Common myeloid progenitor, CD34-positive (primary cell): ENCODE results near the gene PPP1R3E. TPM values are rescaled to one million over a fixed set of nuclear protein-coding genes. Genes with fewer than 3 reads are reported as not detected.

ENCODE experiments used
- CTCF ChIA-PET: fragments of 350-600 bp; sonication (Branson Sonifier 250); formaldehyde crosslinking; loops from one replicate; lab custom pipeline; 2021; ENCODE audit warnings: antibody characterized with exemption; lab: Charles Lee
- POLR2A ChIA-PET: fragments of 350-600 bp; sonication (Branson Sonifier 250); formaldehyde crosslinking; loops from one replicate; lab custom pipeline; 2021; ENCODE audit warnings: antibody characterized with exemption; lab: Charles Lee
- DNase-seq, 3 donors: peaks; one replicate each; pipeline versions ENCODE4 v3.0.0 to v3.0.0-alpha.2; 2013
- H3K27ac ChIP-seq, 2 experiments: 1 replicate in 1 of 2; 2 replicates in 1 of 2; pipeline ENCODE4 v1.7.0; 2013; ENCODE audit warnings: inconsistent platforms in 2 of 2, low read length in 2 of 2, mild to moderate bottlenecking in 2 of 2, low read depth in 1 of 2, moderate library complexity in 1 of 2; ENCODE audit not compliant: severe bottlenecking in 2 of 2, insufficient read depth in 1 of 2, poor library complexity in 1 of 2
- H3K27me3 ChIP-seq, 5 experiments: replicated peaks in 2 of 5; 1 replicate in 3 of 5; 2 replicates in 2 of 5; pipeline versions ENCODE4 v1.6.1 to v1.7.0; 2013; ENCODE audit warnings: low read length in 4 of 5, mild to moderate bottlenecking in 2 of 5, moderate library complexity in 2 of 5, inconsistent platforms in 1 of 5; ENCODE audit not compliant: insufficient read depth in 5 of 5, control insufficient read depth in 4 of 5
- H3K36me3 ChIP-seq, 4 experiments: 1 replicate in 2 of 4; 2 replicates in 2 of 4; pipeline versions ENCODE4 v1.6.1 to v1.7.0; 2013; ENCODE audit warnings: low read length in 3 of 4, control low read depth in 1 of 4, mild to moderate bottlenecking in 1 of 4; ENCODE audit not compliant: control insufficient read depth in 4 of 4, insufficient read depth in 4 of 4
- H3K4me1 ChIP-seq, 4 experiments: 1 replicate in 3 of 4; 2 replicates in 1 of 4; pipeline versions ENCODE4 v1.6.1 to v1.7.1; 2013; ENCODE audit warnings: low read length in 3 of 4, mild to moderate bottlenecking in 3 of 4, control low read depth in 1 of 4, inconsistent platforms in 1 of 4, moderate library complexity in 1 of 4; ENCODE audit not compliant: control insufficient read depth in 4 of 4, insufficient read depth in 4 of 4; ENCODE audit errors: control extremely low read depth in 1 of 4
- H3K4me3 ChIP-seq, 7 experiments: 1 replicate in 4 of 7; 2 replicates in 3 of 7; pipeline versions ENCODE4 v1.5.1 to v1.7.0; 2013; ENCODE audit warnings: mild to moderate bottlenecking in 7 of 7, low read length in 6 of 7, moderate library complexity in 6 of 7, inconsistent platforms in 2 of 7, low read depth in 2 of 7, control low read depth in 1 of 7; ENCODE audit not compliant: insufficient read depth in 4 of 7, control insufficient read depth in 1 of 7; ENCODE audit errors: extremely low read depth in 1 of 7
- H3K9me3 ChIP-seq, 5 experiments: 1 replicate in 4 of 5; 2 replicates in 1 of 5; pipeline versions ENCODE4 v1.6.1 to v1.7.1; 2013; ENCODE audit warnings: low read length in 4 of 5, mild to moderate bottlenecking in 2 of 5, inconsistent platforms in 1 of 5, low read depth in 1 of 5, moderate library complexity in 1 of 5; ENCODE audit not compliant: control insufficient read depth in 4 of 5, insufficient read depth in 2 of 5; ENCODE audit errors: control extremely low read depth in 1 of 5
- WGBS: methylation state at CpG from one replicate; pipeline ENCODE4 v1.1.5; 2013; ENCODE audit not compliant: insufficient coverage; 5-methylcytosine and 5-hydroxymethylcytosine counted together
- polyA plus RNA-seq: library from polyadenylated mRNA; unstranded; fragments of 120-200 nt; gene quantifications from one replicate; pipeline ENCODE4 v1.2.1, GENCODE V29; 2013

Gene PPP1R3E
- polyA plus RNA-seq = 27.2 TPM

GRCh38 chr14:23302290-23303225 is at the start of gene PPP1R3E:
Gene PPP1R3E, minus strand, starts transcription at chr14:23302859. Its CDS starts 283 bp downstream, at chr14:23302576.
- peaks cover 16 to 56% (median 46%) of the 10 kb centered on the region in 4 experiments for H3K4me1 ChIP-seq
- H3K27ac ChIP-seq = peak within 1 kb of the TSS; percentile 47 to 84
- peak; percentile 78 to 89 (median 84) for DNase-seq
- H3K27me3 ChIP-seq = no peaks in the 10 kb centered on the region
- POLR2A ChIA-PET = interaction anchor here (1.3 to 3.7 kb wide), 4 partner anchors 15 to 77 kb away, joined by 5 to 38 read pairs (median 8); partner anchors contain the start of genes HOMEZ and PABPN1
- peaks cover 0 to 18% (median 7%) of the 10 kb centered on the region in 4 experiments for H3K36me3 ChIP-seq
- H3K9me3 ChIP-seq = no peaks in the 10 kb centered on the region
- H3K4me3 ChIP-seq = peak within 1 kb of the TSS; percentile 72 to 95 (median 83)
- CTCF ChIA-PET = interaction anchor here (0.6 to 20.4 kb wide), 10 partner anchors 8 to 234 kb away, joined by 3 to 177 read pairs (median 13); partner anchors contain the start of genes HOMEZ and PABPN1
- 1% methylated on average over 56 of the region's 81 CpGs for WGBS

- POLR2A ChIA-PET = interaction anchor here (0.5 to 1.4 kb wide), 4 partner anchors 10 to 1883 kb away, joined by 3 read pairs; partner anchors contain the start of genes NGDN and PABPN1
- 13% methylated on average over 47 of the region's 61 CpGs for WGBS
- H3K27ac ChIP-seq = no peak overlapping the region
- H3K4me3 ChIP-seq = peak overlapping the region; percentile 45 to 85 (median 60)
- no peaks in the 10 kb centered on the region for H3K9me3 ChIP-seq
- H3K27me3 ChIP-seq = peaks cover 0 to 45% (median 14%) of the 10 kb centered on the region in 5 experiments
- DNase-seq = no peak
- peaks cover 0 to 16% (median 11%) of the 10 kb centered on the region in 4 experiments for H3K4me1 ChIP-seq
- no peaks in the 10 kb centered on the region for H3K36me3 ChIP-seq
- CTCF ChIA-PET = interaction anchor here (0.5 to 3.0 kb wide), 4 partner anchors 18 to 753 kb away, joined by 3 to 27 read pairs (median 8); no protein-coding TSS in a partner anchor
Observed at GRCh38 chr14:23351681-23352505, 49.2 kb upstream of the PPP1R3E start.

- no peak overlapping the region for H3K4me3 ChIP-seq
- DNase-seq = no peak
- H3K36me3 ChIP-seq = no peaks in the 10 kb centered on the region
- peaks cover 0 to 34% (median 6%) of the 10 kb centered on the region in 5 experiments for H3K27me3 ChIP-seq
- H3K27ac ChIP-seq = no peak overlapping the region
- H3K9me3 ChIP-seq = no peaks in the 10 kb centered on the region
- POLR2A ChIA-PET = interaction anchor here (0.6 kb wide), 1 partner anchor 14 kb away, joined by 3 read pairs; no protein-coding TSS in a partner anchor
- CTCF ChIA-PET = interaction anchor here (0.7 to 1.0 kb wide), 3 partner anchors 18 to 31 kb away, joined by 3 to 5 read pairs (median 3); no protein-coding TSS in a partner anchor
- WGBS = 96% methylated on average over 4 of the region's 8 CpGs
- H3K4me1 ChIP-seq = peaks cover 0 to 16% (median 11%) of the 10 kb centered on the region in 4 experiments
Observed at GRCh38 chr14:23349156-23349845, 46.6 kb upstream of the PPP1R3E start.

GRCh38 chr14:23348297-23348655 is 45.6 kb upstream of the PPP1R3E start:
- peaks cover 0 to 16% (median 11%) of the 10 kb centered on the region in 4 experiments for H3K4me1 ChIP-seq
- POLR2A ChIA-PET = no interaction called here
- no peak overlapping the region for H3K27ac ChIP-seq
- H3K4me3 ChIP-seq = no peak overlapping the region
- H3K9me3 ChIP-seq = no peaks in the 10 kb centered on the region
- no peak for DNase-seq
- CTCF ChIA-PET = interaction anchor here (1.0 to 1.5 kb wide), 3 partner anchors 11 to 32 kb away, joined by 4 to 5 read pairs (median 5); no protein-coding TSS in a partner anchor
- 100% methylated on average over 2 of the region's 6 CpGs for WGBS
- peaks cover 0 to 24% (median 2%) of the 10 kb centered on the region in 5 experiments for H3K27me3 ChIP-seq
- H3K36me3 ChIP-seq = no peaks in the 10 kb centered on the region

- no peak for DNase-seq
- POLR2A ChIA-PET = no interaction called here
- Histone ChIP-seq H3K4me3 (no peak overlapping the region), H3K27ac (no peak overlapping the region), H3K4me1 (peaks cover 0 to 10% (median 10%) of the 10 kb centered on the region in 4 experiments), H3K36me3 (no peaks in the 10 kb centered on the region), H3K27me3 (peaks cover 0 to 19% (median 0%) of the 10 kb centered on the region in 5 experiments), H3K9me3 (no peaks in the 10 kb centered on the region)
- 98% methylated on average over 13 of the region's 19 CpGs for WGBS
- CTCF ChIA-PET = interaction anchor here (1.3 to 3.3 kb wide), 6 partner anchors 10 to 212 kb away, joined by 3 to 28 read pairs (median 4); no protein-coding TSS in a partner anchor
Observed at GRCh38 chr14:23347406-23348296, 45.0 kb upstream of the PPP1R3E start.
